Tibial artery (tissue), 4 donors: ENCODE measurements around the gene TBCEL.

Source experiments
- DNase-seq, 2 donors: peaks; one replicate each; pipeline ENCODE4 v3.0.0-alpha.2; 2019
- H3K27ac ChIP-seq, 2 donors: fragments of 200-600 bp; sonication (generic) in 1 of 2; 1 replicate in 1 of 2; 2 replicates in 1 of 2; pipeline ENCODE4 v1.5.1; 2018 to 2019; ENCODE audit warnings: mild to moderate bottlenecking in 1 of 2
- H3K27me3 ChIP-seq, 2 donors: fragments of 200-600 bp; sonication (generic) in 1 of 2; one replicate each; pipeline versions ENCODE4 v1.5.1 to v1.6.0; 2016 to 2019
- H3K36me3 ChIP-seq, 3 donors: fragments of 200-600 bp; sonication (generic) in 2 of 3; one replicate each; pipeline ENCODE4 v1.5.1; 2016 to 2019; ENCODE audit warnings: mild to moderate bottlenecking in 2 of 3
- H3K4me1 ChIP-seq, 4 donors: fragments of 200-600 bp; sonication (generic) in 2 of 4; 1 replicate in 3 of 4; 2 replicates in 1 of 4; pipeline ENCODE4 v1.5.1; 2016 to 2019
- H3K4me3 ChIP-seq, 2 donors: fragments of 200-600 bp; sonication (generic) in 1 of 2; 1 replicate in 1 of 2; 2 replicates in 1 of 2; pipeline ENCODE4 v1.5.1; 2018 to 2019; ENCODE audit warnings: mild to moderate bottlenecking in 2 of 2
- H3K9me3 ChIP-seq, 3 donors: fragments of 200-600 bp; sonication (generic) in 1 of 3; one replicate each; pipeline ENCODE4 v1.5.1; 2016 to 2019
- CTCF ChIP-seq, 2 experiments: fragments of 200-600 bp in 1 of 2; fragments of 450-650 bp in 1 of 2; IDR thresholded peaks; one replicate each; pipeline ENCODE4 v1.5.1; 2017 to 2019; ENCODE audit warnings: antibody characterized with exemption in 2 of 2, mild to moderate bottlenecking in 1 of 2, moderate library complexity in 1 of 2
- intact Hi-C: fragments of 100-400 bp; cut with DNase I; formaldehyde crosslinking; loops from one replicate; pipeline ENCODE4 v1.15.0; 2023; ENCODE audit warnings: low total_unique reads

Gene TBCEL

GRCh38 chr11:121023848-121024751 lies at the start of gene TBCEL:
TSS of gene TBCEL (plus strand) at chr11:121024102. CDS start at chr11:121045691, 21,589 bp downstream.
- H3K36me3 ChIP-seq = no peaks in the 10 kb centered on the region
- H3K27ac ChIP-seq = peak within 1 kb of the TSS; percentile 57 to 59
- peaks cover 0 to 19% (median 14%) of the 10 kb centered on the region in 4 donors for H3K4me1 ChIP-seq
- H3K27me3 ChIP-seq = no peaks in the 10 kb centered on the region
- no peak for TF ChIP-seq CTCF (IDR thresholded peaks at IDR 0.05)
- H3K4me3 ChIP-seq = peak within 1 kb of the TSS; percentile 68 to 70
- intact Hi-C loops = no loop called here
- H3K9me3 ChIP-seq = no peaks in the 10 kb centered on the region
- peak; percentile 85 to 87 for DNase-seq

- no peak overlapping the region for H3K4me3 ChIP-seq
- H3K27me3 ChIP-seq = peaks cover 0 to 57% of the 10 kb centered on the region in 2 donors
- no peak for TF ChIP-seq CTCF (IDR thresholded peaks at IDR 0.05)
- intact Hi-C loops = no loop called here
- DNase-seq = no peak
- H3K36me3 ChIP-seq = no peaks in the 10 kb centered on the region
- H3K9me3 ChIP-seq = no peaks in the 10 kb centered on the region
- no peak overlapping the region for H3K27ac ChIP-seq
- H3K4me1 ChIP-seq = no peaks in the 10 kb centered on the region
Measured at GRCh38 chr11:120974466-120974865, 49.4 kb upstream of the TBCEL start.

- Histone ChIP-seq H3K4me3 (no peak overlapping the region), H3K9me3 (no peaks in the 10 kb centered on the region), H3K4me1 (no peaks in the 10 kb centered on the region), H3K27me3 (peaks cover 0 to 57% of the 10 kb centered on the region in 2 donors), H3K27ac (no peak overlapping the region), H3K36me3 (no peaks in the 10 kb centered on the region)
- no peak for DNase-seq
- intact Hi-C loops = no loop called here
- TF ChIP-seq CTCF (IDR thresholded peaks at IDR 0.05) = no peak
Measured at GRCh38 chr11:120974965-120975364, 48.9 kb upstream of the TBCEL start.

GRCh38 chr11:120977266-120978137 lies 46.4 kb upstream of the TBCEL start:
- H3K27me3 ChIP-seq = peaks cover 0 to 34% of the 10 kb centered on the region in 2 donors
- no peaks in the 10 kb centered on the region for H3K9me3 ChIP-seq
- no peak for DNase-seq
- H3K4me3 ChIP-seq = no peak overlapping the region
- no peak for TF ChIP-seq CTCF (IDR thresholded peaks at IDR 0.05)
- no peaks in the 10 kb centered on the region for H3K36me3 ChIP-seq
- H3K27ac ChIP-seq = no peak overlapping the region
- no peaks in the 10 kb centered on the region for H3K4me1 ChIP-seq
- intact Hi-C loops = no loop called here

- Histone ChIP-seq H3K4me1 (no peaks in the 10 kb centered on the region), H3K9me3 (no peaks in the 10 kb centered on the region)
- no peak for DNase-seq
Measured at GRCh38 chr11:120978701-120979100, 45.2 kb upstream of the TBCEL start.

More at GRCh38 chr11:120978701-120979100, 45.2 kb upstream of the TBCEL start:
- H3K36me3 ChIP-seq = no peaks in the 10 kb centered on the region
- TF ChIP-seq CTCF (IDR thresholded peaks at IDR 0.05) = no peak
- H3K4me3 ChIP-seq = no peak overlapping the region
- peaks cover 0 to 26% of the 10 kb centered on the region in 2 donors for H3K27me3 ChIP-seq
- no peak overlapping the region for H3K27ac ChIP-seq
- intact Hi-C loops = no loop called here
